GM10248 (cell line): ENCODE data around the gene SGTB.

Experiments
- CTCF ChIA-PET: fragments of 300-600 bp; sonication (Branson Sonifier 250); formaldehyde crosslinking; extraction: SDS; loops from one replicate; lab custom pipeline; 2021; ENCODE audit warnings: antibody characterized with exemption; lab: Yijun Ruan, JAX
- POLR2A ChIA-PET: fragments of 350-650 bp; sonication (Branson Sonifier 250); formaldehyde crosslinking; extraction: SDS; loops from one replicate; lab custom pipeline; 2020; ENCODE audit warnings: antibody characterized with exemption; lab: Yijun Ruan, JAX
- DNase-seq: peaks from one replicate; pipeline ENCODE4 v3.0.0; 2012; ENCODE audit errors: extremely low spot score
- CTCF ChIP-seq: IDR thresholded peaks from 2 replicates; pipeline ENCODE4 v1.5.1; 2012; ENCODE audit warnings: mild to moderate bottlenecking, low read depth; ENCODE audit errors: extremely low read depth, missing control alignments, control extremely low read depth

SGTB gene

GRCh38 chr5:65766175-65766574 lies 44.3 kb upstream of the SGTB start:
- no peak for TF ChIP-seq CTCF
- CTCF ChIA-PET = no interaction called here

GRCh38 chr5:65765582-65765981 lies 43.7 kb upstream of the SGTB start:
- CTCF ChIA-PET = interaction anchor here (0.6 kb wide), 1 partner anchor 17 kb away, joined by 3 read pairs; no protein-coding TSS in a partner anchor
- POLR2A ChIA-PET = no interaction called here
- TF ChIP-seq CTCF = no peak
- no peak for DNase-seq

More at GRCh38 chr5:65766175-65766574, 44.3 kb upstream of the SGTB start:
- no peak for DNase-seq
- POLR2A ChIA-PET = no interaction called here

- DNase-seq = no peak
- ChIA-PET POLR2A (no interaction called here), CTCF (interaction anchor here (1.3 kb wide), 2 partner anchors 20 to 35 kb away, joined by 3 to 4 read pairs; no protein-coding TSS in a partner anchor)
- TF ChIP-seq CTCF = no peak
These were observed 40.3 kb upstream of the SGTB start for GRCh38 chr5:65762234-65762633.

GRCh38 chr5:65760504-65761275 lies 38.8 kb upstream of the SGTB start:
- DNase-seq = peak; percentile 34
- POLR2A ChIA-PET = no interaction called here
- TF ChIP-seq CTCF = peak; percentile 65
- CTCF ChIA-PET = interaction anchor here (0.8 to 3.9 kb wide), 7 partner anchors 10 to 21 kb away, joined by 3 to 23 read pairs (median 4); no protein-coding TSS in a partner anchor

GRCh38 chr5:65758546-65759144 lies 36.7 kb upstream of the SGTB start:
- ChIA-PET POLR2A (no interaction called here), CTCF (interaction anchor here (1.7 to 3.9 kb wide), 3 partner anchors 15 to 103 kb away, joined by 6 to 23 read pairs (median 7); no protein-coding TSS in a partner anchor)
- TF ChIP-seq CTCF = no peak
- no peak for DNase-seq

GRCh38 chr5:65753189-65753588 lies 31.3 kb upstream of the SGTB start:
- DNase-seq = no peak
- TF ChIP-seq CTCF = no peak
- ChIA-PET POLR2A (no interaction called here), CTCF (interaction anchor here (0.9 to 1.4 kb wide), 2 partner anchors 11 to 31 kb away, joined by 3 to 5 read pairs; partner anchors contain the start of genes NLN and SGTB)
